ENCODE measurements around the gene PCID2. TPM values are rescaled to one million over a fixed set of nuclear protein-coding genes. Genes with fewer than 3 reads are reported as not detected.
A peak's percentile ranks its signal among the peaks of the same experiment; 100 is the strongest.

PCID2 gene
- total and polyA plus RNA-seq, 4 donors = 33.3 to 51.1 (median 41.2) TPM

GRCh38 chr13:113158946-113159345 lies 49.5 kb downstream of the PCID2 start:
- H3K4me1 ChIP-seq (ENCODE audit: control insufficient read depth in 1 of 2, insufficient read depth in 2 of 2, low read length in 2 of 2) = no peaks in the 10 kb centered on the region
- H3K36me3 ChIP-seq (ENCODE audit: control insufficient read depth in 1 of 2, insufficient read depth in 2 of 2, low read length in 1 of 2) = no peaks in the 10 kb centered on the region
- H3K4me3 ChIP-seq (ENCODE audit: low read length in 2 of 2) = no peak overlapping the region
- WGBS, 2 donors = 48 to 49% methylated on average over 7 of the region's 7 CpGs
- DNase-seq = no peak
- H3K27me3 ChIP-seq (ENCODE audit: control insufficient read depth in 1 of 2, insufficient read depth in 2 of 2, low read length in 1 of 2) = no peaks in the 10 kb centered on the region
- intact Hi-C loops (cut with DNase I) = loop anchor here in 1 of 2 donors (5.0 to 10.0 kb wide), 2 partner anchors 48 to 124 kb away; partner anchors contain the start of genes CUL4A and PCID2
- no peaks in the 10 kb centered on the region for H3K9me3 ChIP-seq (ENCODE audit: control insufficient read depth, low read length)
- ATAC-seq (ENCODE audit: low FRiP score) = no peak
- no peak overlapping the region for H3K27ac ChIP-seq (ENCODE audit: low read depth in 1 of 2, low read length in 2 of 2)

- no peak for DNase-seq
- intact Hi-C loops (cut with DNase I) = loop anchor here in 1 of 2 donors (5.0 to 10.0 kb wide), 2 partner anchors 49 to 123 kb away; partner anchors contain the start of genes CUL4A and PCID2
- ATAC-seq (ENCODE audit: low FRiP score) = no peak
- no peak within 1 kb of the TSS for H3K4me3 ChIP-seq (ENCODE audit: low read length in 2 of 2)
- no peaks in the 10 kb centered on the region for H3K27me3 ChIP-seq (ENCODE audit: control insufficient read depth in 1 of 2, insufficient read depth in 2 of 2, low read length in 1 of 2)
- H3K4me1 ChIP-seq (ENCODE audit: control insufficient read depth in 1 of 2, insufficient read depth in 2 of 2, low read length in 2 of 2) = no peaks in the 10 kb centered on the region
- no peak within 1 kb of the TSS for H3K27ac ChIP-seq (ENCODE audit: low read depth in 1 of 2, low read length in 2 of 2)
- H3K36me3 ChIP-seq (ENCODE audit: control insufficient read depth in 1 of 2, insufficient read depth in 2 of 2, low read length in 1 of 2) = no peaks in the 10 kb centered on the region
- 63 to 65% methylated on average over 16 of the region's 16 CpGs for WGBS, 2 donors
- H3K9me3 ChIP-seq (ENCODE audit: control insufficient read depth, low read length) = no peaks in the 10 kb centered on the region
Observed at GRCh38 chr13:113157929-113158747, 50.3 kb downstream of the PCID2 start, which contains the start of gene PROZ. TSS of gene PROZ (plus strand) at chr13:113158648. CDS start at chr13:113158661, 13 bp downstream.

GRCh38 chr13:113157206-113157928 lies 51.1 kb downstream of the PCID2 start:
- intact Hi-C loops (cut with DNase I) = loop anchor here in 1 of 2 donors (5.0 to 10.0 kb wide), 2 partner anchors 50 to 123 kb away; partner anchors contain the start of genes CUL4A and PCID2
- 59 to 64% methylated on average over 12 of the region's 12 CpGs for WGBS, 2 donors
- no peak for DNase-seq

GRCh38 chr13:113155982-113156655 lies 52.4 kb downstream of the PCID2 start:
- WGBS, 2 donors = 86 to 88% methylated on average over 9 of the region's 9 CpGs
- intact Hi-C loops (cut with DNase I) = loop anchor here in 1 of 2 donors (5.0 to 10.0 kb wide), 2 partner anchors 51 to 121 kb away; partner anchors contain the start of genes CUL4A and PCID2
- no peaks in the 10 kb centered on the region for H3K4me1 ChIP-seq (ENCODE audit: control insufficient read depth in 1 of 2, insufficient read depth in 2 of 2, low read length in 2 of 2)

More at GRCh38 chr13:113157206-113157928, 51.1 kb downstream of the PCID2 start:
- Histone ChIP-seq H3K36me3 (ENCODE audit: control insufficient read depth in 1 of 2, insufficient read depth in 2 of 2, low read length in 1 of 2) (no peaks in the 10 kb centered on the region), H3K4me3 (ENCODE audit: low read length in 2 of 2) (no peak overlapping the region), H3K9me3 (ENCODE audit: control insufficient read depth, low read length) (no peaks in the 10 kb centered on the region), H3K27ac (ENCODE audit: low read depth in 1 of 2, low read length in 2 of 2) (no peak overlapping the region), H3K27me3 (ENCODE audit: control insufficient read depth in 1 of 2, insufficient read depth in 2 of 2, low read length in 1 of 2) (no peaks in the 10 kb centered on the region), H3K4me1 (ENCODE audit: control insufficient read depth in 1 of 2, insufficient read depth in 2 of 2, low read length in 2 of 2) (no peaks in the 10 kb centered on the region)
- ATAC-seq (ENCODE audit: low FRiP score) = no peak

GRCh38 chr13:113155201-113155600 lies 53.3 kb downstream of the PCID2 start:
- H3K36me3 ChIP-seq (ENCODE audit: control insufficient read depth in 1 of 2, insufficient read depth in 2 of 2, low read length in 1 of 2) = no peaks in the 10 kb centered on the region
- H3K27me3 ChIP-seq (ENCODE audit: control insufficient read depth in 1 of 2, insufficient read depth in 2 of 2, low read length in 1 of 2) = no peaks in the 10 kb centered on the region
- no peak overlapping the region for H3K4me3 ChIP-seq (ENCODE audit: low read length in 2 of 2)
- WGBS, 2 donors = 85% methylated on average over 3 of the region's 3 CpGs
- H3K9me3 ChIP-seq (ENCODE audit: control insufficient read depth, low read length) = no peaks in the 10 kb centered on the region
- H3K27ac ChIP-seq (ENCODE audit: low read depth in 1 of 2, low read length in 2 of 2) = no peak overlapping the region
- intact Hi-C loops (cut with DNase I) = loop anchor here in 1 of 2 donors (5.0 to 10.0 kb wide), 2 partner anchors 52 to 120 kb away; partner anchors contain the start of genes CUL4A and PCID2
- no peaks in the 10 kb centered on the region for H3K4me1 ChIP-seq (ENCODE audit: control insufficient read depth in 1 of 2, insufficient read depth in 2 of 2, low read length in 2 of 2)
- no peak for ATAC-seq (ENCODE audit: low FRiP score)
- DNase-seq = no peak

More at GRCh38 chr13:113155982-113156655, 52.4 kb downstream of the PCID2 start:
- no peaks in the 10 kb centered on the region for H3K36me3 ChIP-seq (ENCODE audit: control insufficient read depth in 1 of 2, insufficient read depth in 2 of 2, low read length in 1 of 2)
- H3K27me3 ChIP-seq (ENCODE audit: control insufficient read depth in 1 of 2, insufficient read depth in 2 of 2, low read length in 1 of 2) = no peaks in the 10 kb centered on the region
- ATAC-seq (ENCODE audit: low FRiP score) (no peak), DNase-seq (no peak)
- H3K4me3 ChIP-seq (ENCODE audit: low read length in 2 of 2) = no peak overlapping the region
- H3K27ac ChIP-seq (ENCODE audit: low read depth in 1 of 2, low read length in 2 of 2) = no peak overlapping the region
- H3K9me3 ChIP-seq (ENCODE audit: control insufficient read depth, low read length) = no peaks in the 10 kb centered on the region

- WGBS, 2 donors = 5 to 13% methylated on average over 14 to 56 of the region's 76 CpGs
- intact Hi-C loops (cut with DNase I) = loop anchor here (5.0 to 10.0 kb wide), 2 partner anchors 107 to 119 kb away; no protein-coding TSS in a partner anchor
Observed at GRCh38 chr13:113153810-113154748, 54.4 kb downstream of the PCID2 start.

GRCh38 chr13:113152984-113153809 lies 55.3 kb downstream of the PCID2 start:
- no peak overlapping the region for H3K27ac ChIP-seq (ENCODE audit: low read depth in 1 of 2, low read length in 2 of 2)
- H3K27me3 ChIP-seq (ENCODE audit: control insufficient read depth in 1 of 2, insufficient read depth in 2 of 2, low read length in 1 of 2) = no peaks in the 10 kb centered on the region
- intact Hi-C loops (cut with DNase I) = loop anchor here (5.0 to 10.0 kb wide), 2 partner anchors 106 to 118 kb away; no protein-coding TSS in a partner anchor
- no peaks in the 10 kb centered on the region for H3K4me1 ChIP-seq (ENCODE audit: control insufficient read depth in 1 of 2, insufficient read depth in 2 of 2, low read length in 2 of 2)
- DNase-seq (peak in 1 of 2 donors; percentile 68), ATAC-seq (ENCODE audit: low FRiP score) (peak; percentile 67)
- H3K4me3 ChIP-seq (ENCODE audit: low read length in 2 of 2) = peak overlapping the region; percentile 21 to 33
- no peaks in the 10 kb centered on the region for H3K36me3 ChIP-seq (ENCODE audit: control insufficient read depth in 1 of 2, insufficient read depth in 2 of 2, low read length in 1 of 2)
- 12 to 15% methylated on average over 42 to 60 of the region's 60 CpGs for WGBS, 2 donors
- H3K9me3 ChIP-seq (ENCODE audit: control insufficient read depth, low read length) = no peaks in the 10 kb centered on the region

More at GRCh38 chr13:113153810-113154748, 54.4 kb downstream of the PCID2 start:
- H3K4me1 ChIP-seq (ENCODE audit: control insufficient read depth in 1 of 2, insufficient read depth in 2 of 2, low read length in 2 of 2) = no peaks in the 10 kb centered on the region
- H3K9me3 ChIP-seq (ENCODE audit: control insufficient read depth, low read length) = no peaks in the 10 kb centered on the region
- H3K36me3 ChIP-seq (ENCODE audit: control insufficient read depth in 1 of 2, insufficient read depth in 2 of 2, low read length in 1 of 2) = no peaks in the 10 kb centered on the region
- H3K27me3 ChIP-seq (ENCODE audit: control insufficient read depth in 1 of 2, insufficient read depth in 2 of 2, low read length in 1 of 2) = no peaks in the 10 kb centered on the region
- ATAC-seq (ENCODE audit: low FRiP score) (peak; percentile 88), DNase-seq (peak; percentile 89 to 91)
- H3K27ac ChIP-seq (ENCODE audit: low read depth in 1 of 2, low read length in 2 of 2) = no peak overlapping the region
- peak overlapping the region; percentile 21 to 33 for H3K4me3 ChIP-seq (ENCODE audit: low read length in 2 of 2)

Measured in aorta (tissue), 5 donors.